Mesodermal cell (in vitro differentiated cells): ENCODE measurements around the gene MROH2A.

Experiments used
- H3K27ac ChIP-seq: 2 replicates; pipeline ENCODE4 v1.7.0; 2013; ENCODE audit warnings: mild to moderate bottlenecking, low read depth, low read length, moderate library complexity; ENCODE audit not compliant: severe bottlenecking
- H3K36me3 ChIP-seq: 2 replicates; pipeline ENCODE4 v1.7.1; 2013; ENCODE audit warnings: mild to moderate bottlenecking, low read length, moderate library complexity; ENCODE audit not compliant: control insufficient read depth, insufficient read depth
- H3K4me1 ChIP-seq: one replicate; pipeline ENCODE4 v1.7.1; 2013; ENCODE audit warnings: mild to moderate bottlenecking, low read length; ENCODE audit not compliant: insufficient read depth, control insufficient read depth, poor library complexity, severe bottlenecking
- H3K4me3 ChIP-seq: 2 replicates; pipeline ENCODE4 v1.7.0; 2013; ENCODE audit warnings: low read length, control low read depth, mild to moderate bottlenecking; ENCODE audit not compliant: insufficient read depth, poor library complexity, severe bottlenecking; ENCODE audit errors: extremely low read depth
- H3K9me3 ChIP-seq: 2 replicates; pipeline ENCODE4 v1.7.1; 2013; ENCODE audit warnings: mild to moderate bottlenecking, low read length, moderate library complexity; ENCODE audit not compliant: control insufficient read depth
- WGBS, 2 experiments: methylation state at CpG; one replicate each; pipeline ENCODE4 v1.1.5; 2013; ENCODE audit warnings: missing lambda C conversion rate in 2 of 2; ENCODE audit not compliant: insufficient coverage in 2 of 2; 5-methylcytosine and 5-hydroxymethylcytosine counted together

MROH2A gene

GRCh38 chr2:233800208-233800607, 22.1 kb downstream of the MROH2A start:
- no peaks in the 10 kb centered on the region for H3K4me1 ChIP-seq
- WGBS, 2 experiments: 86 to 89% methylated on average over 5 to 7 of the region's 7 CpGs
- no peaks in the 10 kb centered on the region for H3K36me3 ChIP-seq
- H3K4me3 ChIP-seq: no peak overlapping the region
- no peak overlapping the region for H3K27ac ChIP-seq
- no peaks in the 10 kb centered on the region for H3K9me3 ChIP-seq

GRCh38 chr2:233801357-233802131, 23.4 kb downstream of the MROH2A start:
- H3K36me3 ChIP-seq: no peaks in the 10 kb centered on the region
- 95 to 100% methylated on average over 2 of the region's 9 CpGs for WGBS, 2 experiments
- H3K27ac ChIP-seq: no peak overlapping the region
- H3K9me3 ChIP-seq: no peaks in the 10 kb centered on the region
- H3K4me3 ChIP-seq: no peak overlapping the region
- no peaks in the 10 kb centered on the region for H3K4me1 ChIP-seq

DNA sequence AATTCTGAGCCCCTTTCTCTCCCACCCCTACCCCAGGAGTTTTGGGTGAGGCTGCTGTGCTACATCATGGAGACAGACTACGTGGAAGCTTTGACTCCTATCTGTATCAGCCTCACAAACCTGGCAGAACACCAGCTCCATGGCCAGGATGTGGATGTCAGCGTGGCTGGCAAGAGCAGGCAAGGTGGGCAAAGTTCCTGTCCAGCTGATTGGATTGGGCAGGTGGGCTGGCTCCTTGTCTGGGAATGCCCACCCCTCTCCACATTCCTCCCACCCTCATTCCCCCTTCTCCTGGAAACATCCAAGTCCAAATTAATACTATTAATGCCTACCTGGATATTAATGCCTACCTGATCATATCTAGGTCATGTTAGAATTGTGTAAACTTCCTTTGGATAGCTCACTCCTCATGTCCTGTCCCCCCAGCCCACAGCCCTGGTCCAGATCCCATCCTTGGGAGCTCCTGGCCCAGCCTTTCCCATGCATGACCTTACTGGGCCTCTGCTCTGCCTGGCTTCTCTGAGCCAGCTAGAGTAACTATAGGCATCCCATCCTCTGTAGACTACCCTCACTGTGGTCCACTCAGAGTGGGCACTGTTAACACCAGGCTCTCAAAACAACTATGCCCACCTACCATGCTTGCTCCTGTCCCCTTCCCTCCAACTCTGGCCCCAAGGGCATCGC, 24.1 kb downstream of the MROH2A start:
- H3K36me3 ChIP-seq: no peaks in the 10 kb centered on the region
- H3K27ac ChIP-seq: no peak overlapping the region
- no peak overlapping the region for H3K4me3 ChIP-seq
- H3K9me3 ChIP-seq: no peaks in the 10 kb centered on the region
- 80% methylated on average over 1 of the region's 3 CpGs; no CpG with 5 or more reads in 1 of the 2 experiments for WGBS, 2 experiments
- no peaks in the 10 kb centered on the region for H3K4me1 ChIP-seq

DNA sequence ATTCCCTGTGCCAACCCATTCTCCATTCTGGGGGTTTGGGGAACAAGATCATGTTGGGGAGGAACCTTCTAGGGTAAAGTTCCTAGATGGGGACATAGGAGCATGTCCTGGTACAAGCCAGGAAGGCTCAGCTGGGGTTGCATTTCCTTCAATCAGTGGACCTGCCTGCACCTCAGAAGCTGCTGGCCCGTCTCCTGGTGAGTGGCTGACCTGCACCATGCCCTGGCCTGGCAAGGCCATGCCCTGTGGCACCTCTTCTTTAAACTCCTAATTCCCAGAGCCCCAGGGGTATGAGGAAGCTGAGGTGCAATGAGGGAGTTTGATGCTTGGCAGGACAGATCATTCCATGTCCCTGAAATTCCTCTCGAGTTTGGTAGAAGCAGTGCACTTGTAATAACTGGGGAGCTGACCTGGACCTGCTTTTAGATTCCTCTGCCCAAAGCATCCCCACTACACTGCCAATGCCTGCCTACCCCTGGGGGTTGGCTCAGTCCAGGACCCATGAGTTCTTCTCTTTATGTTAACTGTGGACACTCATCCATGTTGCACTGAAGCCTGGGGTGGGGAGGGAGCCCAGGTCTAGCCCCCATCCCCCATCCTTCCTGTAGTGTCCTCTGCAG, 25.3 kb downstream of the MROH2A start:
- no peaks in the 10 kb centered on the region for H3K9me3 ChIP-seq
- no peaks in the 10 kb centered on the region for H3K36me3 ChIP-seq
- no peak overlapping the region for H3K4me3 ChIP-seq
- WGBS, 2 experiments: 87 to 89% methylated on average over 1 to 2 of the region's 2 CpGs
- no peaks in the 10 kb centered on the region for H3K4me1 ChIP-seq
- no peak overlapping the region for H3K27ac ChIP-seq

- WGBS, 2 experiments: 67 to 70% methylated on average over 3 to 6 of the region's 8 CpGs
- Histone ChIP-seq H3K4me1 (no peaks in the 10 kb centered on the region), H3K4me3 (no peak overlapping the region), H3K9me3 (no peaks in the 10 kb centered on the region), H3K36me3 (no peaks in the 10 kb centered on the region), H3K27ac (no peak overlapping the region)
Observed at GRCh38 chr2:233803994-233804393, 25.9 kb downstream of the MROH2A start.

- Histone ChIP-seq H3K36me3 (no peaks in the 10 kb centered on the region), H3K4me1 (no peaks in the 10 kb centered on the region), H3K9me3 (no peaks in the 10 kb centered on the region), H3K4me3 (no peak overlapping the region), H3K27ac (no peak overlapping the region)
- 83 to 89% methylated on average over 9 to 10 of the region's 12 CpGs for WGBS, 2 experiments
Observed at GRCh38 chr2:233807215-233807865, 29.2 kb downstream of the MROH2A start.

- Histone ChIP-seq H3K36me3 (no peaks in the 10 kb centered on the region), H3K4me3 (no peak overlapping the region), H3K27ac (no peak overlapping the region), H3K4me1 (no peaks in the 10 kb centered on the region), H3K9me3 (no peaks in the 10 kb centered on the region)
- 80 to 91% methylated on average over 6 of the region's 10 CpGs for WGBS, 2 experiments
Observed at GRCh38 chr2:233807966-233808935, 30.1 kb downstream of the MROH2A start.

DNA sequence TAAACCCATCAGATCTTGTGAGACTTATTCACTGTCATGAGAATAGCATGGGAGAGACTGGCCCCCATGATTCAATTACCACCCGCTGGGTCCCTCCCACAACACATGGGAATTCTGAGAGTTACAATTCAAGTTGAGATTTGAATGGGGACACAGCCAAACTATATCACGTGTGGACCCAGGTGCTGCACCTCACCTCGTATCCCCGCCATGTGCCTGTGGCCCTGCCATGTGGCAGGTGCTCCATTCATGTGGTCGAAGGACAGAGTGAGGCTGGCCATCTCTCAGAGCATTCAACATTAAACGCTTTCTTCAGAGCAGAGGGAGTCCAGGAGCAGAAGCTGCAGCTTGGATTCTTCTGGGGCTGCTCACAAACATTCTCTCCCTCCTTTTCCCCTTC, 32.3 kb downstream of the MROH2A start:
- WGBS, 2 experiments: 80 to 83% methylated on average over 5 to 6 of the region's 6 CpGs

DNA sequence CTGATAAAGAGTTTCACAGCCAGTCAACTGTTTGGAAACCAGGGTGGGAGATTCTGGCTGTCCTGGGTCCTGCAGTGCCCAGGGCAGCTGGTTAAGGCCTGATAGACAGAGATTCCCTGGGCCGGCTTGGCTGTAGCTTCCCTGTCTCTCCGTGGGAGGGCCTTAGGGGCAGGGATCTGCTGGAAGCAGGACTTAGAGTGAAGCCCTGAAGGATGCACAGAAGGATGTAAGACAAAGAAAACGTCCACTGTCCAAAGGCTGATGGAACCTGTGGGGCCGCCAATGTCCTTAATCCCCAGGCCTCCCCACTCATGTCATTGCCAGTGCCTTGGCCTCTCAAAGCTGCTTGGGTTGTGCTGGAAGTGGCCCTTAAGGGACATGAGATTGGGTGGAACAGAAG, 33.0 kb downstream of the MROH2A start:
- Histone ChIP-seq H3K36me3 (no peaks in the 10 kb centered on the region), H3K4me1 (no peaks in the 10 kb centered on the region), H3K4me3 (no peak overlapping the region), H3K27ac (no peak overlapping the region), H3K9me3 (no peaks in the 10 kb centered on the region)
- WGBS, 2 experiments: 77 to 92% methylated on average over 2 of the region's 4 CpGs

More for the DNA sequence above, 32.3 kb downstream of the MROH2A start:
- no peaks in the 10 kb centered on the region for H3K9me3 ChIP-seq
- H3K4me1 ChIP-seq: no peaks in the 10 kb centered on the region
- H3K4me3 ChIP-seq: no peak overlapping the region
- no peak overlapping the region for H3K27ac ChIP-seq
- no peaks in the 10 kb centered on the region for H3K36me3 ChIP-seq

DNA sequence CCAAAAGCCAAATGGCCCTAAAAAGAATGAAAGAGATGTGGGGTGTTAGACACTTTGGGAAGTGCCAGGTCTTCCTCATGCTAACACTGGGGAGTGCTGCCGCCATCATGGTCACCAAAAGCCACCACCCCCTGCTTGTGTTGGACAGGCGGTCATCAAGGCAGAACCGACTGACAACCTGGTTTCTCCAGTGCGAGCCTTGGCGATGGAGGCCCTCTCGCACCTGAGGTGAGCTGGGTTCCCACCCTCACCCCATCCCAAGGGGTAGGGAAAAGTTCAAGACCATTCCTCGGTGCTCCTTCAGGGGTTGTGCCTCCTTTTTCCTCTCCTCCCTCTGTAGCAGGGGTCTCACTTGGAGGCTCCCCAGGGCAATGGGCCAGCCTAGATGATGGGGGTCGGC, 33.6 kb downstream of the MROH2A start:
- no peaks in the 10 kb centered on the region for H3K4me1 ChIP-seq
- H3K9me3 ChIP-seq: no peaks in the 10 kb centered on the region
- H3K4me3 ChIP-seq: no peak overlapping the region
- 92 to 95% methylated on average over 2 to 4 of the region's 8 CpGs for WGBS, 2 experiments
- H3K27ac ChIP-seq: no peak overlapping the region
- no peaks in the 10 kb centered on the region for H3K36me3 ChIP-seq
